IMR-90 (cell line): ENCODE data around the gene GLT1D1. TPM values are rescaled to one million over a fixed set of nuclear protein-coding genes. Genes with fewer than 3 reads are reported as not detected.

ENCODE experiments used
- ATAC-seq: fragments of 200-7000 bp; cut with Tn5 transposase; 2 replicates; pipeline ENCODE4 v1.9.1; 2020; ENCODE audit warnings: low read depth, mild to moderate bottlenecking, moderate library complexity
- BruUV-seq: library from RNA; stranded (reverse); fragments of 400-500 nt; replicated peaks from 2 replicates; lab custom pipeline; 2021; lab: Mats Ljungman, UMichigan
- CTCF ChIA-PET: fragments of 300-600 bp; formaldehyde crosslinking; extraction: SDS; loops from one replicate; lab custom pipeline; 2021; ENCODE audit warnings: antibody characterized with exemption; lab: Yijun Ruan, JAX
- POLR2A ChIA-PET: fragments of 300-600 bp; sonication (Branson Sonifier 250); formaldehyde crosslinking; loops from one replicate; lab custom pipeline; 2022; ENCODE audit warnings: antibody characterized with exemption; ENCODE audit not compliant: unreplicated experiment; lab: Charles Lee
- DNase-seq: peaks from one replicate; pipeline ENCODE4 v3.0.0; 2013
- H2AFZ ChIP-seq: replicated peaks from 2 replicates; pipeline ENCODE3; 2013; ENCODE audit warnings: low read length, mild to moderate bottlenecking; ENCODE audit not compliant: poor library complexity
- H2AK5ac ChIP-seq: 2 replicates; pipeline ENCODE4 v1.6.1; 2013; ENCODE audit warnings: low read depth, low read length, inconsistent platforms
- H2AK9ac ChIP-seq: replicated peaks from 2 replicates; pipeline ENCODE3; 2013; ENCODE audit warnings: mild to moderate bottlenecking, low read depth, low read length, moderate library complexity; ENCODE audit not compliant: poor library complexity
- H2BK120ac ChIP-seq: 2 replicates; pipeline ENCODE4 v1.6.1; 2013; ENCODE audit warnings: low read depth, low read length, inconsistent platforms
- H2BK15ac ChIP-seq: 3 replicates; pipeline ENCODE4 v1.6.1; 2013; ENCODE audit warnings: low read depth, low read length, inconsistent platforms
- H2BK20ac ChIP-seq: 2 replicates; pipeline ENCODE4 v1.6.1; 2013; ENCODE audit warnings: low read depth, mild to moderate bottlenecking, inconsistent platforms, low read length, moderate library complexity
- H2BK5ac ChIP-seq: 2 replicates; pipeline ENCODE4 v1.6.1; 2013; ENCODE audit warnings: mild to moderate bottlenecking, low read depth, low read length, inconsistent platforms; ENCODE audit not compliant: poor library complexity, severe bottlenecking
- H3K14ac ChIP-seq: replicated peaks from 2 replicates; pipeline ENCODE4 v1.6.1; 2013; ENCODE audit warnings: low read depth, low read length, inconsistent platforms
- H3K18ac ChIP-seq: 2 replicates; pipeline ENCODE4 v1.6.1; 2013; ENCODE audit warnings: low read depth, low read length, control low read depth
- H3K23ac ChIP-seq: 2 replicates; pipeline ENCODE4 v1.6.1; 2013; ENCODE audit warnings: low read depth, low read length, inconsistent platforms
- H3K27ac ChIP-seq: 2 replicates; pipeline ENCODE4 v1.5.1; 2013; ENCODE audit warnings: mild to moderate bottlenecking, control low read depth, low read length; ENCODE audit not compliant: insufficient read depth
- H3K27me3 ChIP-seq: 2 replicates; pipeline ENCODE4 v1.6.1; 2013; ENCODE audit warnings: low read length; ENCODE audit not compliant: control insufficient read depth, insufficient read depth
- H3K36me3 ChIP-seq: 2 replicates; pipeline ENCODE4 v1.6.1; 2013; ENCODE audit warnings: low read length, mixed read lengths; ENCODE audit not compliant: control insufficient read depth, insufficient read depth
- H3K4ac ChIP-seq: 2 replicates; pipeline ENCODE4 v1.6.1; 2013; ENCODE audit warnings: low read depth, low read length, inconsistent platforms
- H3K4me1 ChIP-seq: 2 replicates; pipeline ENCODE4 v1.6.1; 2013; ENCODE audit warnings: low read length, mixed read lengths; ENCODE audit not compliant: control insufficient read depth, insufficient read depth
- H3K4me2 ChIP-seq: 2 replicates; pipeline ENCODE4 v1.6.1; 2013; ENCODE audit warnings: low read depth, mild to moderate bottlenecking, control low read depth, low read length, moderate library complexity
- H3K4me3 ChIP-seq: 2 replicates; pipeline ENCODE4 v1.5.1; 2013; ENCODE audit warnings: low read depth, mild to moderate bottlenecking, control low read depth, low read length, moderate library complexity; ENCODE audit not compliant: insufficient read depth
- H3K56ac ChIP-seq: 2 replicates; pipeline ENCODE4 v1.6.1; 2013; ENCODE audit warnings: low read length, inconsistent platforms; ENCODE audit not compliant: insufficient read depth; ENCODE audit errors: extremely low read depth
- H3K79me1 ChIP-seq, 2 experiments: 2 replicates each; pipeline ENCODE4 v1.6.1; 2013; ENCODE audit warnings: low read length in 2 of 2, inconsistent platforms in 1 of 2, low read depth in 1 of 2
- H3K9ac ChIP-seq: 2 replicates; pipeline ENCODE4 v1.6.1; 2013; ENCODE audit warnings: low read depth, low read length, control low read depth
- H3K9me1 ChIP-seq: 2 replicates; pipeline ENCODE4 v1.6.1; 2013; ENCODE audit warnings: low read length, inconsistent platforms; ENCODE audit not compliant: insufficient read depth
- H3K9me3 ChIP-seq: 2 replicates; pipeline ENCODE4 v1.6.1; 2013; ENCODE audit warnings: low read length; ENCODE audit not compliant: control insufficient read depth, insufficient read depth
- H4K20me1 ChIP-seq: 2 replicates; pipeline ENCODE4 v1.6.1; 2013; ENCODE audit warnings: low read length, inconsistent platforms; ENCODE audit not compliant: insufficient read depth
- H4K5ac ChIP-seq: 2 replicates; pipeline ENCODE4 v1.6.1; 2013; ENCODE audit warnings: mild to moderate bottlenecking, low read depth, low read length, control low read depth
- H4K8ac ChIP-seq, 2 experiments: 2 replicates each; pipeline ENCODE4 v1.6.1; 2013; ENCODE audit warnings: low read depth in 2 of 2, low read length in 2 of 2, control low read depth in 1 of 2, inconsistent platforms in 1 of 2
- H4K91ac ChIP-seq: 2 replicates; pipeline ENCODE4 v1.6.1; 2013; ENCODE audit warnings: low read depth, low read length, inconsistent platforms; ENCODE audit not compliant: insufficient read depth
- POLR2A ChIP-seq: IDR thresholded peaks from 2 replicates; pipeline ENCODE4 v1.6.1; 2012; ENCODE audit warnings: mild to moderate bottlenecking, low read depth, low read length
- WGBS, 2 experiments: methylation state at CpG; one replicate each; pipeline versions ENCODE4 v1.1.5 to v1.1.7; 2013; ENCODE audit warnings: missing lambda C conversion rate in 2 of 2; ENCODE audit not compliant: insufficient read length in 1 of 2; ENCODE audit errors: extremely low coverage in 2 of 2; 5-methylcytosine and 5-hydroxymethylcytosine counted together
- dilution Hi-C: fragments of 300-500 bp; cut with HindIII; formaldehyde crosslinking; loops from one replicate; pipeline ENCODE4 v1.14.3; 2018; ENCODE audit warnings: low sequenced_read_pairs; ENCODE audit not compliant: unreplicated experiment
- in situ Hi-C: fragments of 300-500 bp; cut with MboI; formaldehyde crosslinking; loops from 3 replicates; pipeline ENCODE4 v1.14.3; 2019; ENCODE audit warnings: low sequenced_read_pairs, inconsistent platforms, mixed read lengths
- intact Hi-C: fragments of 100-400 bp; cut with micrococcal nuclease; formaldehyde crosslinking; loops from 2 replicates; pipeline ENCODE4 v1.10.0; 2022
- polyA plus RNA-seq, 3 experiments: library from polyadenylated mRNA; depleted of rRNA; stranded (reverse); fragments of >200 nt; gene quantifications; 2 replicates each; pipeline ENCODE4 v1.2.3, GENCODE V29; 2012; ENCODE audit warnings: low replicate concordance in 1 of 3
- total RNA-seq: library from RNA; depleted of rRNA; stranded (reverse); fragments of >200 nt; gene quantifications from 2 replicates; pipeline ENCODE4 v1.2.3, GENCODE V29; 2012

Gene GLT1D1
- total and polyA plus RNA-seq, 2 of the 4 experiments (the other 2 are of a cell fraction) = not detected

GRCh38 chr12:128910629-128911028 is 57.4 kb downstream of the GLT1D1 start:
- H4K8ac ChIP-seq = no peak overlapping the region
- no peak overlapping the region for H3K23ac ChIP-seq
- no peak overlapping the region for H4K91ac ChIP-seq
- no peaks in the 10 kb centered on the region for H4K20me1 ChIP-seq
- H2AK9ac ChIP-seq = no peak overlapping the region
- no peak overlapping the region for H3K27ac ChIP-seq
- H2BK20ac ChIP-seq = no peak overlapping the region
- POLR2A ChIA-PET = no interaction called here
- DNase-seq = no peak
- H3K4me2 ChIP-seq = no peak overlapping the region
- no peak overlapping the region for H2BK15ac ChIP-seq
- no peaks in the 10 kb centered on the region for H3K27me3 ChIP-seq
- no peak overlapping the region for H3K4ac ChIP-seq
- peaks cover 14% of the 10 kb centered on the region for H3K9me3 ChIP-seq
- H2BK120ac ChIP-seq = no peak overlapping the region
- ATAC-seq = no peak
- H2AFZ ChIP-seq = no peak overlapping the region
- CTCF ChIA-PET = no interaction called here
- H3K79me1 ChIP-seq = no peaks in the 10 kb centered on the region
- no peak for TF ChIP-seq POLR2A
- no peaks in the 10 kb centered on the region for H3K36me3 ChIP-seq
- no peaks in the 10 kb centered on the region for H3K9me1 ChIP-seq
- no peak overlapping the region for H3K14ac ChIP-seq
- in situ Hi-C loops = no loop called here
- no peak overlapping the region for H4K5ac ChIP-seq
- intact Hi-C loops = no loop called here
- H3K9ac ChIP-seq = no peak overlapping the region
- BruUV-seq = no TSS peak
- no peak overlapping the region for H3K18ac ChIP-seq
- H3K4me1 ChIP-seq = no peaks in the 10 kb centered on the region
- no peak overlapping the region for H3K4me3 ChIP-seq
- WGBS, 2 experiments = no CpG with 5 or more reads among the region's 10 CpGs
- dilution Hi-C loops = no loop called here
- H3K56ac ChIP-seq = no peak overlapping the region
- no peak overlapping the region for H2AK5ac ChIP-seq
- H2BK5ac ChIP-seq = no peak overlapping the region
